CD4-positive, alpha-beta T cell treated with Interleukin-17A for 1 hour (primary cell): ENCODE measurements around the gene REPIN1.
A peak's percentile ranks its signal among the peaks of the same experiment; 100 is the strongest.

Experiments
- DNase-seq: peaks from one replicate; pipeline ENCODE4 v3.0.0-alpha.2; 2020

Gene REPIN1

DNA sequence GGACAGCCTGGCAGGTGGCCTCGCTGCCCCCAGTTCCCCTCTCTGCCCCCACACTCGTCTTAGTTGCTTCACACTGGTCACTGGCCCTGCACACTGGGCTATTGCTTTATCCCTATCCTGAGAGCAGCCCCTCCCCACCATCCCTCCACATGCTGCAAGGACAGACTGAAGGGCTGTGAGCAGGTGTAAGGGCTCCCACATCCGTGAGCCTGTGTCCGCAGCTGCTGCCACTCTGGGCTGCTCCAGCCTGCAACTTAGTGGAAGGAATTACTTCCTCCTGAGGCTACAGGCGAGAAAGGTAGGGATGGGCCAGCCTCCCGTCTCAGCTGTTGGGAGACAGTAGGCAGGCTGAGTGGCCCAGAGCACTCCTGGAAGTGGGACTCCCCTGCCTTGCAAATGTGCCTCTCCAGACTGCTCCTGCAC, 31.0 kb upstream of the REPIN1 start:
- no peak for DNase-seq

GRCh38 chr7:150338166-150338829, 30.3 kb upstream of the REPIN1 start:
- no peak for DNase-seq

- no peak for DNase-seq
Measured at GRCh38 chr7:150339409-150339809, 29.2 kb upstream of the REPIN1 start.

- DNase-seq: no peak
Measured at GRCh38 chr7:150340024-150340749, 28.4 kb upstream of the REPIN1 start.

DNA sequence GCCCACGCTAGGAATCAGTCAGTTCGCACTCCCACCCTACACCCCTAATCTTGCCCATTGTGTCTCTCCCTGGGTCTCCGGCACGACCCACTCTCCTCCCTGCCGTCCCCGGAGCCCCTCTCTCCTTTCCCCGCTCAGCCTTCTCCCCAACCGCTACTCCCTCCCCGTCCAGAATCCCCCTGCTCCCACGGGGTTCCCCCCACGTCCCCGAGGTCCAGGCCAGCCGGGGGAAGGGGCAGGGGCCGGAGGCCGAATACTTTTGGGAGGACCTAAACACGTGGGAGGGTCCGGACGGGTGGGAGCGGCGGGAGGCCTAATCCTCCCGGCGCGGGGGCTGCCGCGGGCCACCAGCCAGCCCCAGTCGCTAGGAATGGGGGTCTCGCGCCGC, 27.8 kb upstream of the REPIN1 start:
- DNase-seq: no peak

GRCh38 chr7:150341263-150342120, 27.1 kb upstream of the REPIN1 start, which contains the start of gene RARRES2:
RARRES2 (minus strand) TSS chr7:150341629; CDS start chr7:150340609, 1,020 bp downstream.
- no peak for DNase-seq

DNA sequence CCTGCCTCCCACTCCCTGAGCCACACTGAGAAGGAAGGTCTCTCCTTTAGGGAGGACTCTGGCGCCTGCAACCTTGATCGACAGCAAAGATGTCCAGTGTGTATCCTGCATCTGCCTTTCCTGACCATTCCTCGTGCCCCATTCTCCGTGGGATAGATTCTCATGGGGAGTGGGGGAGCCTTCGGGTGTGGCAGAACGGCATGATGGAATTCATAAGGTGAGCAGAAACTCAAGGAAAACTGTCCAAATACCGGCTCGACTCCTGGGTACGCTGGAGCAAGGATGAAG, 26.6 kb upstream of the REPIN1 start:
- no peak for DNase-seq

GRCh38 chr7:150343225-150343624, 25.4 kb upstream of the REPIN1 start:
- no peak for DNase-seq

- DNase-seq: no peak
Measured at GRCh38 chr7:150344299-150344698, 24.3 kb upstream of the REPIN1 start.

GRCh38 chr7:150345012-150345411, 23.6 kb upstream of the REPIN1 start:
- no peak for DNase-seq

DNA sequence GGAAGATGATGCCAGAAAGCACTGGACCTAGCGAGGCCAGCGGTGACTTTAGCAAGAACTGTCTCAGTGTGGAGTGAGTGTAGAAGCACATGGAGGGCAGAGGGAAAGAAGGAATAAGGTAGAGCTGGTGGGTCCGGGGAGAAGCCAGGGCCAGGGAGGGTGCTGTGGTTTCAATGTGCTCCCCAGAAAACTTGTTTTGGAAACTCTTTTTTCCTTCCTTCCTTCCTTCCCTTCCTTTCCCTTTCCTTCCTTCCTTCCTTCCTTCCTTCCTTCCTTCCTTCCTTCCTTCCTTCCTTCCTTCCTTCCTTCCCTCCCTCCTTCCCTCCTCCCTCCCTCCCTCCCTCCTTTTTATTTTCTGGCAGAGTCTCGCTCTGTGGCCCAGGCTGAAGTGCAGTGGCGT, 21.7 kb upstream of the REPIN1 start:
- no peak for DNase-seq

DNA sequence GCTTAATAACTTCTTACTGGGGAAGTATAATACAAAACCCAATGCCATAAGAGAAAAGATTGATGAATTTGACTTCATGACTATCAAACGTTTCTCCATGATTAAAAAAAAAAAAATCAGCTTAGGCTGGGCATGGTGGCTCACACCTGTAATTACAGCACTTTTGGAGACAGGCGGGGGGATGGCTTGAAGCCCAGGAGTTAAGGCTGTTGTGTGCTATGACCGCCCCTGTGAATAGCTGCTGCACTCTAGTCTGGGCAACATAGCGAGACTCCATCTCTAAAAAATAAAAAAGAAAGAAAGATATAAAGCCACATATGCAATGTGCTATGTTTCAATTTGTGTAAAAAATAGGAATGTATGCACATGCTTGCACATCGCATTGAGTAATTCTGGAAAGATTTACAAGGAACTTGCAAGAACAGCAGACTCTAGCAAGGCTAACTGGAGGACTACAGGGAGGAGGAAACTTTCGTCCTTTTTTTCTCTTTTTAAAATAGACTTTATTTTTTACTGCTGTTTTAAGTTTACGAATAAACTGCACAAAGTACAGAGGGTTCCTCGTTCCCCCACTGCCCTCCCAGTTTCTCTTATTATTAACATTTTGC, 16.9 kb upstream of the REPIN1 start:
- no peak for DNase-seq

DNA sequence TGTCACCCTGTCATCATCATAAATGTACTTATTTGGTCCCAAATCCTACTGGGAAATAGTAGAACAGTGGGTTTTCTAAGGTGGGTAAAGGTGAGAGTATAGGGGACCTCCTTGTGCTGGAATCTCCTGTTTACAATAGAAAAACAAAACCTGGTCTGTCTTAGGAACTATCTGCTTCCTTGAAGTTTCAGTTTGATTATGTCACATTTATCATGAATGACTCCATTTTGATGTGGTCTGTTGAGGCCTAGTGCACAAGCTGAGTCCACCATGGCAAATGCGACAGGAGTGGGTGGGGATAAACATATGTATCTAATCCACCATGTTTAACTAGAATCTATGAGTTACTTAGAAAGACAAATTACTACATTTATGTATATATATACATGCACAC, 13.0 kb upstream of the REPIN1 start:
- DNase-seq: no peak

GRCh38 chr7:150356265-150356897, 12.2 kb upstream of the REPIN1 start:
- DNase-seq: peak; percentile 61

GRCh38 chr7:150357270-150357669, 11.4 kb upstream of the REPIN1 start:
- peak; percentile 79 for DNase-seq

GRCh38 chr7:150357771-150358427, 10.7 kb upstream of the REPIN1 start:
- no peak for DNase-seq

- DNase-seq: no peak
Measured at GRCh38 chr7:150358433-150358832, 10.2 kb upstream of the REPIN1 start.

- peak; percentile 44 for DNase-seq
Measured at GRCh38 chr7:150358988-150359621, 9.5 kb upstream of the REPIN1 start.

DNA sequence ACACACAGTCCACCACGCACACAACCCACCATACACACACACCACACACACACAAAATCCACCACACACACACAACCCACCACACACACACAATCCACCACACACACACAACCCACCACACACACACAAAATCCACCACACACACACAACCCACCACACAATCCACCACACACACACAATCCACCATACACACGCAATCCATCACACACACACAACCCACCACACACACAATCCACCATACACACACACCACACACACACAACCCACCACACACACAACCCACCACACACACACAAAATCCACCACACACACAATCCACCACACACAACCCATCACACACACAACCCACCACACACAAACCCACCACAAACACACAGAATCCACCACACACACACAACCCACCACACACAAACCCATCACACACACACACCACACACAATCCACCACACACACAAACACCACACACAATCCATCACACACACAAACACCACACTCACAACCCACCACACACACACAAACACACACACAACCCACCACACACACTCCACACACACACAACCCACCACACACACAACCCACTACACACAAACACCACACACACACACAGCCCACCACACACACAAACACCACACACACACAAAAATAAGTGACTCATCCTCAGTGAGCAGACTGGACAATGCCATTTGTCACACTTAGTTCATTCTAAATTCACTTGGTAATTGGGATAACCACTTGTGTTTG, 8.8 kb upstream of the REPIN1 start:
- DNase-seq: no peak

DNA sequence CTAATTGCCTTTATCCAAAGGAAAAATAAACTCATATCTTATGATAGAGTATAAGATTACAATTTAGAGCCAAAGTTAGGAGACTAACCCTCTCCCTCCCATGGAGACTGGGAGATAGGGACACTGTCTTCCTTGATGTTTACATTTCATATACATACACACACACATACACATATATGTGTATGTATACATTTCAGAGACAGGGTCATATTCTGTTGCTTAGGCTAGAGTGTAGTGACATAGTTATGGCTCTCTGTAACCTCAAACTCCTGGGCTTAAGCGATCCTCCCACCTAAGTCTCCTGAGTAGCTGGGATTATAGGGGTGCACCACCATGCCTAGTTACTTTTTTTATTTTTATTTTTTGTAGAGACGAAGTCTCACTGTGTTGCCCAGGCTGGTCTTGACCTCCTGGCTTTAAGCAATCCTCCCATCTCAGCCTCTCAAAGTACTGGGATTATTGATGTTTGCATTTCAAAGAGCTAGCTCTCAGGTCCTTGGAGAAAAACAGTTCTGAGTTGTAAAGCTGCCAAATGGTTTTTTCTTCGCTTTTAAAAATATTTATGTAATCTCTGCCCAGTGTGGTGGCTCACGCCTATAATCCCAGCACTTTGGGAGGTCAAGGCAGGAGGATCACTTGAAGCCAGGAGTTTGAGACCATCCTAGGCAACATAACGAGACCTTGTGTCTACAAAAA, 8.1 kb upstream of the REPIN1 start:
- DNase-seq: no peak
